K562 (cell line): ENCODE data around the gene SAMD14. TPM values are rescaled to one million over a fixed set of nuclear protein-coding genes. Genes with fewer than 3 reads are reported as not detected.

ENCODE experiments used
- BRF2 ChIP-seq: IDR thresholded peaks from 3 replicates; pipeline ENCODE4 v1.6.1; 2011; ENCODE audit warnings: borderline replicate concordance, mild to moderate bottlenecking; ENCODE audit not compliant: insufficient read length, insufficient read depth
- CBFA2T2 ChIP-seq: fragments of 450-650 bp; conservative IDR thresholded peaks from 2 replicates; pipeline ENCODE4 v1.6.1; 2017; ENCODE audit warnings: mild to moderate bottlenecking
- DMBX1 ChIP-seq: fragments of 250-450 bp; sonication (Bioruptor Pico); IDR thresholded peaks from 2 replicates; pipeline ENCODE4 v1.8.0; 2022; ENCODE audit warnings: inconsistent platforms, mild to moderate bottlenecking, moderate library complexity, borderline replicate concordance
- FIP1L1 ChIP-seq: fragments of 200-400 bp; formaldehyde crosslinking; IDR thresholded peaks from 2 replicates; pipeline ENCODE4 v1.6.1; 2018; ENCODE audit warnings: mild to moderate bottlenecking, low read depth, low read length; ENCODE audit not compliant: poor library complexity, severe bottlenecking
- MEIS2 ChIP-seq: fragments of 450-650 bp; IDR thresholded peaks from 2 replicates; pipeline ENCODE4 v1.6.1; 2014; ENCODE audit warnings: mild to moderate bottlenecking; ENCODE audit not compliant: partially characterized antibody
- MXD1 ChIP-seq: fragments of 250-450 bp; sonication (Bioruptor Pico); IDR thresholded peaks from 2 replicates; pipeline ENCODE4 v1.8.0; 2021; ENCODE audit warnings: borderline replicate concordance, mild to moderate bottlenecking, moderate library complexity; ENCODE audit not compliant: poor library complexity, severe bottlenecking
- NFE2L1 ChIP-seq: fragments of 450-650 bp; IDR thresholded peaks from 2 replicates; pipeline ENCODE4 v1.6.1; 2016; ENCODE audit warnings: missing genetic modification characterization, low read depth, mild to moderate bottlenecking, missing compliant biosample characterization, moderate library complexity, borderline replicate concordance
- PATZ1 ChIP-seq: fragments of 250-450 bp; sonication (Bioruptor Pico); IDR thresholded peaks from 2 replicates; pipeline ENCODE4 v1.5.0; 2020; ENCODE audit warnings: mild to moderate bottlenecking, borderline replicate concordance
- POU5F1 ChIP-seq: fragments of 150-350 bp; IDR thresholded peaks from 2 replicates; pipeline ENCODE4 v1.6.1; 2014; ENCODE audit warnings: borderline replicate concordance, low read length, low read depth, mild to moderate bottlenecking; ENCODE audit not compliant: partially characterized antibody
- PPARD ChIP-seq: fragments of 250-450 bp; sonication (Bioruptor Pico); IDR thresholded peaks from 2 replicates; pipeline ENCODE4 v1.8.0; 2022; ENCODE audit warnings: inconsistent platforms, mild to moderate bottlenecking, moderate library complexity
- RUNX1 ChIP-seq: sonication (generic); IDR thresholded peaks from 2 replicates; pipeline ENCODE4 v1.6.1; 2016; ENCODE audit warnings: antibody characterized with exemption, low read depth
- SAFB2 ChIP-seq: fragments of 200-400 bp; formaldehyde crosslinking; IDR thresholded peaks from 2 replicates; pipeline ENCODE4 v1.6.1; 2018; ENCODE audit warnings: borderline replicate concordance, low read length, low read depth, moderate library complexity; ENCODE audit not compliant: severe bottlenecking
- TCF7L2 ChIP-seq: fragments of 150-350 bp; IDR thresholded peaks from 2 replicates; pipeline ENCODE4 v1.6.1; 2016; ENCODE audit warnings: low read depth, mild to moderate bottlenecking, low read length, moderate library complexity
- XRCC3 ChIP-seq: fragments of 450-650 bp; IDR thresholded peaks from 2 replicates; pipeline ENCODE4 v1.6.1; 2017; ENCODE audit warnings: mild to moderate bottlenecking, moderate library complexity
- ZNF280A ChIP-seq: fragments of 450-650 bp; IDR thresholded peaks from 2 replicates; pipeline ENCODE4 v1.6.1; 2018; ENCODE audit warnings: mild to moderate bottlenecking, low read depth; ENCODE audit not compliant: partially characterized antibody
- ZNF398 ChIP-seq: fragments of 250-450 bp; sonication (Bioruptor Pico); IDR thresholded peaks from 2 replicates; pipeline ENCODE4 v1.8.0; 2021; ENCODE audit warnings: moderate library complexity, mild to moderate bottlenecking, inconsistent platforms
- ZNF584 ChIP-seq: fragments of 200-800 bp; sonication (Bioruptor generic); IDR thresholded peaks from 2 replicates; pipeline ENCODE4 v1.6.1; 2016; ENCODE audit warnings: low read depth, mild to moderate bottlenecking, missing genetic modification characterization, missing compliant biosample characterization
- ZSCAN32 ChIP-seq: fragments of 450-650 bp; formaldehyde crosslinking; IDR thresholded peaks from 2 replicates; pipeline ENCODE4 v1.4.0; 2020; ENCODE audit warnings: mild to moderate bottlenecking, moderate library complexity
- polyA plus RNA-seq, 8 experiments: library from polyadenylated mRNA; depleted of rRNA in 4 of 8; stranded (reverse) in 5 of 8; unstranded in 3 of 8; fragments of >200 nt; fragmentation: Nextera tagmentation in 2 of 8; fragmentation: Illumina TruSeq in 1 of 8; extraction: Ambion mirVana in 2 of 8; extraction: Trizol in 1 of 8; gene quantifications; 2 replicates each; pipeline versions ENCODE4 v1.2.1 to v1.2.3, GENCODE V29; 2011 to 2014; ENCODE audit warnings: inconsistent platforms in 1 of 8, missing spikeins in 1 of 8
- total RNA-seq, 7 experiments: library from RNA; depleted of rRNA in 6 of 7; stranded (reverse); fragments of >200 nt in 6 of 7; fragmentation: Illumina TruSeq in 2 of 7; extraction: Trizol in 2 of 7; gene quantifications; 2 replicates each; pipeline versions ENCODE4 v1.2.1 to v1.2.3, GENCODE V29; 2011 to 2021; ENCODE audit warnings: low replicate concordance in 1 of 7

The SAMD14 gene
- total and polyA plus RNA-seq, 9 of the 15 experiments (the other 6 are each of a cell fraction or from before 2014, with no cell fraction given), result 0.04 to 0.07 TPM; not detected in 7

GRCh38 chr17:50139950-50140885, 10.3 kb upstream of the SAMD14 start (continued):
- TF ChIP-seq BRF2 (no peak), MEIS2 (no peak), DMBX1 (no peak), FIP1L1 (no peak), XRCC3 (no peak), NFE2L1 (tag) (no peak), PATZ1 (CRISPR knock-in tag) (no peak), ZNF584 (no peak), ZNF280A (no peak), ZNF398 (CRISPR knock-in tag) (no peak), POU5F1 (no peak), TCF7L2 (no peak), RUNX1 (no peak), CBFA2T2 (no peak), ZSCAN32 (CRISPR knock-in tag) (no peak), PPARD (CRISPR knock-in tag) (no peak), MXD1 (CRISPR knock-in tag) (no peak), SAFB2 (no peak)
